ENCODE results near the gene SLC16A14. TPM values are rescaled to one million over a fixed set of nuclear protein-coding genes. Genes with fewer than 3 reads are reported as not detected.

SLC16A14 gene
- total RNA-seq, 1 donor from 2014 or later = 66.8 TPM

- DNase-seq = no peak
Observed at GRCh38 chr2:230042195-230042594, 26.5 kb downstream of the SLC16A14 start.

- no peak for DNase-seq
Observed at GRCh38 chr2:230023313-230023712, 45.4 kb downstream of the SLC16A14 start.

- no peak for DNase-seq
Observed at GRCh38 chr2:230019742-230020141, 49.0 kb downstream of the SLC16A14 start.

- no peak for DNase-seq
Observed at GRCh38 chr2:230018153-230018552, 50.6 kb downstream of the SLC16A14 start.

- no peak for DNase-seq
Observed at GRCh38 chr2:230016844-230017243, 51.9 kb downstream of the SLC16A14 start.

- DNase-seq = no peak
Observed at GRCh38 chr2:230012267-230012884, 56.3 kb downstream of the SLC16A14 start.

- no peak for DNase-seq
Observed at GRCh38 chr2:230011617-230012016, 57.1 kb downstream of the SLC16A14 start.

GRCh38 chr2:230010501-230010900 is 58.2 kb downstream of the SLC16A14 start:
- DNase-seq = no peak

- no peak for DNase-seq
Observed at GRCh38 chr2:230008708-230009066, 60.0 kb downstream of the SLC16A14 start.

- peak; percentile 44 for DNase-seq
Observed at GRCh38 chr2:230007931-230008707, 60.6 kb downstream of the SLC16A14 start.

- no peak for DNase-seq
Observed at GRCh38 chr2:230000118-230000841, 68.4 kb downstream of the SLC16A14 start.

- no peak for DNase-seq
Observed at GRCh38 chr2:229997565-229997964, 71.2 kb downstream of the SLC16A14 start.

- DNase-seq = no peak
Observed at GRCh38 chr2:229996320-229996719, 72.4 kb downstream of the SLC16A14 start.

- DNase-seq = no peak
Observed at GRCh38 chr2:229993236-229993635, 75.5 kb downstream of the SLC16A14 start.

Small RNA genes lying within 50 kb of the gene (small RNA-seq; reads per million reads assigned to genes)
- not detected for gene RNY4P19

Other genes starting within 250 kb of the SLC16A14 start
- 187 TPM for gene TRIP12, start 146.9 kb downstream of the SLC16A14 start, total RNA-seq
- 6.2 TPM for gene FBXO36, start 146.4 kb downstream of the SLC16A14 start, total RNA-seq
- gene SP110, start 151.1 kb upstream of the SLC16A14 start, total RNA-seq = 1.2 TPM
- gene SP140, start 156.8 kb upstream of the SLC16A14 start, total RNA-seq = 1.1 TPM

Measured in occipital lobe (tissue), 3 donors.